Vagina (tissue), 2 donors: Measurements from ENCODE around the gene PMM2. TPM values are rescaled to one million over a fixed set of nuclear protein-coding genes. Genes with fewer than 3 reads are reported as not detected.

Experiments used
- DNase-seq, 2 donors: peaks; one replicate each; pipeline ENCODE4 v3.0.0-alpha.2; 2017; ENCODE audit errors: extremely low spot score in 2 of 2
- H3K27ac ChIP-seq: fragments of 200-600 bp; sonication (generic); one replicate; pipeline ENCODE4 v1.5.1; 2019
- H3K27me3 ChIP-seq: fragments of 200-600 bp; sonication (generic); one replicate; pipeline ENCODE4 v1.5.1; 2019
- H3K36me3 ChIP-seq, 2 donors: fragments of 200-600 bp; sonication (generic); one replicate each; pipeline ENCODE4 v1.5.1; 2017 to 2019
- H3K4me1 ChIP-seq: fragments of 200-600 bp; sonication (generic); one replicate; pipeline ENCODE4 v1.5.1; 2019
- H3K4me3 ChIP-seq, 2 donors: fragments of 200-600 bp; sonication (generic); 1 replicate in 1 of 2; 2 replicates in 1 of 2; pipeline ENCODE4 v1.5.1; 2016 to 2019
- H3K9me3 ChIP-seq: fragments of 200-600 bp; sonication (generic); one replicate; pipeline ENCODE4 v1.5.1; 2019
- CTCF ChIP-seq, 3 experiments: fragments of 450-650 bp in 2 of 3; fragments of 200-600 bp in 1 of 3; sonication (generic) in 1 of 3; IDR thresholded peaks; one replicate each; pipeline ENCODE4 v1.5.1; 2017 to 2019; ENCODE audit warnings: antibody characterized with exemption in 3 of 3, mild to moderate bottlenecking in 2 of 3, moderate library complexity in 2 of 3
- POLR2A ChIP-seq, 2 donors: fragments of 450-650 bp; IDR thresholded peaks; one replicate each; pipeline ENCODE4 v1.6.1; 2017; ENCODE audit warnings: antibody characterized with exemption in 2 of 2, mild to moderate bottlenecking in 2 of 2, moderate library complexity in 2 of 2
- POLR2AphosphoS5 ChIP-seq, 2 donors: sonication (generic); formaldehyde crosslinking; IDR thresholded peaks; one replicate each; pipeline ENCODE4 v1.9.0; 2017; ENCODE audit warnings: antibody characterized with exemption in 2 of 2, mild to moderate bottlenecking in 2 of 2, low read depth in 1 of 2; ENCODE audit not compliant: insufficient read depth in 1 of 2
- intact Hi-C: fragments of 100-400 bp; cut with DNase I; formaldehyde crosslinking; loops from one replicate; pipeline ENCODE4 v1.15.1; 2023
- total RNA-seq: library from RNA; depleted of rRNA; stranded (reverse); fragments of >200 nt; gene quantifications from one replicate; pipeline ENCODE4 v1.2.3, GENCODE V29; 2016

The PMM2 gene
- total RNA-seq, 1 donor from 2014 or later, result 21.4 TPM

GRCh38 chr16:8846401-8846932 lies 48.8 kb downstream of the PMM2 start:
- Histone ChIP-seq H3K27ac (no peak overlapping the region), H3K4me1 (peaks cover 22% of the 10 kb centered on the region), H3K9me3 (no peaks in the 10 kb centered on the region), H3K4me3 (no peak overlapping the region), H3K27me3 (no peaks in the 10 kb centered on the region), H3K36me3 (no peaks in the 10 kb centered on the region)
- DNase-seq, result peak in 1 of 2 donors; percentile 81
- TF ChIP-seq CTCF (IDR thresholded peaks at IDR 0.05) (no peak), POLR2AphosphoS5 (IDR thresholded peaks at IDR 0.05; ENCODE audit: insufficient read depth in 1 of 2, low read depth in 1 of 2) (no peak), POLR2A (IDR thresholded peaks at IDR 0.05) (no peak)
- intact Hi-C loops, result no loop called here

GRCh38 chr16:8847145-8847544 lies 49.5 kb downstream of the PMM2 start:
- no peak overlapping the region for H3K27ac ChIP-seq
- intact Hi-C loops, result no loop called here
- DNase-seq, result peak in 1 of 2 donors; percentile 44
- no peak overlapping the region for H3K4me3 ChIP-seq
- H3K27me3 ChIP-seq, result no peaks in the 10 kb centered on the region
- TF ChIP-seq CTCF (IDR thresholded peaks at IDR 0.05), result no peak
- no peak for TF ChIP-seq POLR2AphosphoS5 (IDR thresholded peaks at IDR 0.05; ENCODE audit: insufficient read depth in 1 of 2, low read depth in 1 of 2)
- peaks cover 22% of the 10 kb centered on the region for H3K4me1 ChIP-seq
- H3K9me3 ChIP-seq, result no peaks in the 10 kb centered on the region
- no peaks in the 10 kb centered on the region for H3K36me3 ChIP-seq

- intact Hi-C loops, result no loop called here
- DNase-seq, result peak in 1 of 2 donors; percentile 75
Measured at GRCh38 chr16:8847623-8848022, 50.0 kb downstream of the PMM2 start.

DNA sequence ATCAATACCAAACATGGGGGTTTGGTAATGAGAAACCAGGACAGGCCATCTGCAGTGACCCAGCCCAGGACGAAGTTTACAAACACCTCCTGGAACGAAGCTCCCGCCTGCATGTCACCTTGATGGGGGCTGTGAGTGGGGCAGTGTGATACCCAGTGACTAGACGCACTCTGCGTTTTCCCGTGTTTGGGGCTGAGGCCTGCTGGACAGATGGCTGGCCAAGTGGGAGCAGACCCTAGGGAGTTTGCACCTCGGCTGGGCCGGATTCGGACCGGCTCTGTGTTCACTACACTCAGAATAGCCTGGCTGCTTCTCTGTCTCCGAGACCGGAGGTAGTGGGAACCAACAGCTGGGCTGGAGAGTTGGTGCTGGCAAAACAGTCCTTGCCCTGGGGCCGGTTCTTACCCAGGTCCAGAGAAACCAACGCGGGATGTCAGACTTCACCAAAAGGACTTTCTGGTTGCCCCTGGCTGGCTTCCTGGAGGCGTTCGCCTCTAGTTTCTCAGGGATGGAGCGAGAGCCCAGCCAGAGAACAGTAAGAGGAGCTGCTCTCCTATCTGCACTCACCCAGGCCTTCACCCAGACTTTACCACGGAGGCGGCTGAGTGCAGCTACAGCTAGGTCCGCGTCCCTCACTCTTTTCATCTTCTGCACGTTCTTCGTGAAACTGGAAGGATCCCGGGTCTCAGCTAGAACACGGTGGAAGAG lies 50.7 kb downstream of the PMM2 start:
- Histone ChIP-seq H3K27ac (peak overlapping the region; percentile 55), H3K9me3 (no peaks in the 10 kb centered on the region), H3K27me3 (no peaks in the 10 kb centered on the region), H3K4me1 (peaks cover 22% of the 10 kb centered on the region), H3K4me3 (no peak overlapping the region), H3K36me3 (peaks cover 0 to 1% of the 10 kb centered on the region in 2 donors)
- intact Hi-C loops, result no loop called here
- DNase-seq, result no peak
- no peak for TF ChIP-seq POLR2A (IDR thresholded peaks at IDR 0.05)
- no peak for TF ChIP-seq POLR2AphosphoS5 (IDR thresholded peaks at IDR 0.05; ENCODE audit: insufficient read depth in 1 of 2, low read depth in 1 of 2)
- TF ChIP-seq CTCF (IDR thresholded peaks at IDR 0.05), result no peak

More at GRCh38 chr16:8847623-8848022, 50.0 kb downstream of the PMM2 start:
- H3K27ac ChIP-seq, result no peak overlapping the region
- TF ChIP-seq POLR2A (IDR thresholded peaks at IDR 0.05) (no peak), CTCF (IDR thresholded peaks at IDR 0.05) (no peak), POLR2AphosphoS5 (IDR thresholded peaks at IDR 0.05; ENCODE audit: insufficient read depth in 1 of 2, low read depth in 1 of 2) (no peak)
- H3K4me1 ChIP-seq, result peaks cover 22% of the 10 kb centered on the region
- no peaks in the 10 kb centered on the region for H3K9me3 ChIP-seq
- H3K36me3 ChIP-seq, result no peaks in the 10 kb centered on the region
- no peak overlapping the region for H3K4me3 ChIP-seq
- H3K27me3 ChIP-seq, result no peaks in the 10 kb centered on the region

GRCh38 chr16:8848939-8849391 lies 51.3 kb downstream of the PMM2 start:
- DNase-seq, result no peak
- H3K4me3 ChIP-seq, result no peak overlapping the region
- intact Hi-C loops, result no loop called here
- H3K9me3 ChIP-seq, result no peaks in the 10 kb centered on the region
- peaks cover 22% of the 10 kb centered on the region for H3K4me1 ChIP-seq
- TF ChIP-seq POLR2AphosphoS5 (IDR thresholded peaks at IDR 0.05; ENCODE audit: insufficient read depth in 1 of 2, low read depth in 1 of 2) (peak in 1 of 2 donors; percentile 49), POLR2A (IDR thresholded peaks at IDR 0.05) (no peak)
- peak overlapping the region; percentile 55 for H3K27ac ChIP-seq
- H3K27me3 ChIP-seq, result no peaks in the 10 kb centered on the region
- peaks cover 0 to 7% of the 10 kb centered on the region in 2 donors for H3K36me3 ChIP-seq
